Panc1 (cell line): ENCODE results near the gene VSNL1. TPM values are rescaled to one million over a fixed set of nuclear protein-coding genes. Genes with fewer than 3 reads are reported as not detected.

Source experiments
- ATAC-seq: fragments of 200-7000 bp; cut with Tn5 transposase; 2 replicates; pipeline ENCODE4 v1.9.1; 2020; ENCODE audit warnings: mild to moderate bottlenecking, moderate library complexity
- BruUV-seq: library from RNA; stranded (reverse); fragments of 400-500 nt; replicated peaks from 2 replicates; lab custom pipeline; 2021; lab: Mats Ljungman, UMichigan
- CTCF ChIA-PET: fragments of 300-600 bp; sonication (Branson Sonifier 250); formaldehyde crosslinking; loops from one replicate; lab custom pipeline; 2022; ENCODE audit warnings: antibody characterized with exemption; lab: Charles Lee
- POLR2A ChIA-PET: fragments of 300-600 bp; sonication (Branson Sonifier 250); formaldehyde crosslinking; loops from one replicate; lab custom pipeline; 2022; ENCODE audit warnings: antibody characterized with exemption; lab: Charles Lee
- DNase-seq: peaks from one replicate; pipeline ENCODE4 v3.0.0-alpha.2; 2010; ENCODE audit warnings: low read depth, low spot score
- H3K27ac ChIP-seq: 2 replicates; pipeline ENCODE4 v1.5.1; 2011; ENCODE audit warnings: mild to moderate bottlenecking, low read length, inconsistent platforms
- H3K27me3 ChIP-seq: fragments of 200-500 bp; sonication (Bioruptor generic); 2 replicates; pipeline ENCODE4 v1.6.0; 2014; ENCODE audit warnings: low read length, inconsistent platforms; ENCODE audit not compliant: control insufficient read depth, insufficient read depth
- H3K36me3 ChIP-seq: fragments of 200-500 bp; sonication (Bioruptor generic); 2 replicates; pipeline ENCODE4 v1.5.1; 2014; ENCODE audit warnings: inconsistent platforms, mild to moderate bottlenecking, low read length, moderate library complexity; ENCODE audit not compliant: control insufficient read depth, insufficient read depth
- H3K4me1 ChIP-seq: 2 replicates; pipeline ENCODE4 v1.5.1; 2011; ENCODE audit warnings: inconsistent platforms, mild to moderate bottlenecking, low read length, moderate library complexity; ENCODE audit not compliant: control insufficient read depth, insufficient read depth
- H3K4me3 ChIP-seq, 2 experiments: 2 replicates each; pipeline ENCODE4 v1.5.1; 2011 to 2012; ENCODE audit warnings: low read depth in 2 of 2, low read length in 2 of 2, mild to moderate bottlenecking in 2 of 2, inconsistent platforms in 1 of 2, moderate library complexity in 1 of 2
- H3K9me3 ChIP-seq: fragments of 200-500 bp; sonication (Bioruptor generic); 2 replicates; pipeline ENCODE4 v1.5.1; 2014; ENCODE audit warnings: low read depth, mild to moderate bottlenecking, inconsistent platforms, low read length, moderate library complexity; ENCODE audit not compliant: control insufficient read depth, insufficient read depth
- CTCF ChIP-seq: fragments of 450-650 bp; IDR thresholded peaks from 2 replicates; pipeline ENCODE4 v1.5.1; 2017; ENCODE audit warnings: mild to moderate bottlenecking
- POLR2AphosphoS5 ChIP-seq: IDR thresholded peaks from 2 replicates; pipeline ENCODE4 v1.6.1; 2012; ENCODE audit warnings: mild to moderate bottlenecking, low read depth, low read length, moderate library complexity
- REST ChIP-seq, 2 experiments: IDR thresholded peaks; 2 replicates each; pipeline ENCODE4 v1.6.1; 2011 to 2012; ENCODE audit warnings: low read depth in 2 of 2, control low read depth in 1 of 2, low read length in 1 of 2, mild to moderate bottlenecking in 1 of 2, moderate library complexity in 1 of 2; ENCODE audit not compliant: insufficient read depth in 1 of 2
- SIN3A ChIP-seq: IDR thresholded peaks from 2 replicates; pipeline ENCODE4 v1.6.1; 2012; ENCODE audit warnings: low read depth, mild to moderate bottlenecking, low read length, moderate library complexity, borderline replicate concordance; ENCODE audit not compliant: insufficient read depth
- TCF7L2 ChIP-seq: IDR thresholded peaks from 2 replicates; pipeline ENCODE4 v1.6.1; 2011; ENCODE audit warnings: mild to moderate bottlenecking, low read depth, low read length, inconsistent platforms
- in situ Hi-C: cut with HindIII; loops from 2 replicates; pipeline ENCODE4 v1.10.0; 2016; ENCODE audit warnings: low sequenced_read_pairs, low pct_unique_long_range_greater_than_20kb
- intact Hi-C: fragments of 100-400 bp; cut with micrococcal nuclease; formaldehyde crosslinking; loops from one replicate; pipeline ENCODE4 v1.10.0; 2022; ENCODE audit not compliant: unreplicated experiment
- total RNA-seq: library from RNA; stranded (reverse); gene quantifications from one replicate; pipeline ENCODE4 v1.2.1, GENCODE V29; 2021; ENCODE audit not compliant: unreplicated experiment

Gene VSNL1
- total RNA-seq, 1 experiment from 2014 or later, result not detected

GRCh38 chr2:17542471-17542870 lies 2.0 kb downstream of the VSNL1 start:
- POLR2A ChIA-PET, result no interaction called here
- no peaks in the 10 kb centered on the region for H3K9me3 ChIP-seq
- ATAC-seq (no peak), DNase-seq (no peak)
- intact Hi-C loops (no loop called here), in situ Hi-C loops (no loop called here)
- peaks cover 4% of the 10 kb centered on the region; the same call in 1 of the 2 replicates for H3K36me3 ChIP-seq
- H3K27ac ChIP-seq, result no peak overlapping the region
- H3K4me3 ChIP-seq, result no peak overlapping the region
- H3K4me1 ChIP-seq, result peaks cover 8% of the 10 kb centered on the region
- CTCF ChIA-PET, result no interaction called here
- no TSS peak for BruUV-seq
- H3K27me3 ChIP-seq, result peaks cover 35% of the 10 kb centered on the region
- no peak for TF ChIP-seq TCF7L2
- no peak for TF ChIP-seq CTCF
- no peak for TF ChIP-seq POLR2AphosphoS5
- TF ChIP-seq REST (IDR thresholded peaks at IDR 0.05; ENCODE audit: insufficient read depth in 1 of 2, low read depth in 2 of 2, low read length in 1 of 2), result no peak
- no peak for TF ChIP-seq SIN3A

- Histone ChIP-seq H3K27me3 (peaks cover 28% of the 10 kb centered on the region), H3K36me3 (peaks cover 4% of the 10 kb centered on the region; the same call in 1 of the 2 replicates), H3K4me3 (no peak overlapping the region), H3K9me3 (no peaks in the 10 kb centered on the region), H3K27ac (no peak overlapping the region), H3K4me1 (peaks cover 8% of the 10 kb centered on the region)
- POLR2A ChIA-PET, result no interaction called here
- in situ Hi-C loops, result no loop called here
- DNase-seq (no peak), ATAC-seq (no peak)
- intact Hi-C loops, result no loop called here
- CTCF ChIA-PET, result no interaction called here
- TF ChIP-seq SIN3A, result no peak
- BruUV-seq, result no TSS peak
Observed at GRCh38 chr2:17543131-17543660, 2.7 kb downstream of the VSNL1 start.

- no peak overlapping the region for H3K27ac ChIP-seq
- CTCF ChIA-PET, result no interaction called here
- H3K9me3 ChIP-seq, result no peaks in the 10 kb centered on the region
- peaks cover 25% of the 10 kb centered on the region for H3K27me3 ChIP-seq
- intact Hi-C loops (no loop called here), in situ Hi-C loops (no loop called here)
- ATAC-seq, result no peak
- H3K36me3 ChIP-seq, result peaks cover 4% of the 10 kb centered on the region; the same call in 1 of the 2 replicates
- BruUV-seq, result no TSS peak
- no peak overlapping the region for H3K4me3 ChIP-seq
- no peak for TF ChIP-seq SIN3A
- no peak for TF ChIP-seq TCF7L2
- TF ChIP-seq POLR2AphosphoS5, result no peak
- no peak for TF ChIP-seq CTCF
- TF ChIP-seq REST (IDR thresholded peaks at IDR 0.05; ENCODE audit: insufficient read depth in 1 of 2, low read depth in 2 of 2, low read length in 1 of 2), result no peak
- DNase-seq, result no peak
- peaks cover 8% of the 10 kb centered on the region for H3K4me1 ChIP-seq
- POLR2A ChIA-PET, result no interaction called here
Observed at GRCh38 chr2:17543848-17544247, 3.4 kb downstream of the VSNL1 start.
